GM12875 (cell line): ENCODE measurements around the gene LIMCH1.
"Not testable (repeated sequence)": the region's sequence is repeated elsewhere in the genome, so short reads cannot be mapped to it uniquely, and the experiment has no call there.

Experiments used
- H3K4me3 ChIP-seq: one replicate; pipeline ENCODE4 v1.5.1; 2011; ENCODE audit warnings: low read depth, low read length, control low read depth
- CTCF ChIP-seq: IDR thresholded peaks from 2 replicates; pipeline ENCODE4 v1.5.1; 2011; ENCODE audit warnings: low read depth, mild to moderate bottlenecking, control low read depth, inconsistent platforms, low read length, moderate library complexity, borderline replicate concordance; ENCODE audit not compliant: insufficient read depth

Gene LIMCH1

GRCh38 chr4:41538017-41538733, at the start of gene LIMCH1:
Gene LIMCH1, plus strand, starts transcription at chr4:41538157. Its CDS starts 67,839 bp downstream, at chr4:41605996.
- no peak within 1 kb of the TSS for H3K4me3 ChIP-seq
- no peak for TF ChIP-seq CTCF

DNA sequence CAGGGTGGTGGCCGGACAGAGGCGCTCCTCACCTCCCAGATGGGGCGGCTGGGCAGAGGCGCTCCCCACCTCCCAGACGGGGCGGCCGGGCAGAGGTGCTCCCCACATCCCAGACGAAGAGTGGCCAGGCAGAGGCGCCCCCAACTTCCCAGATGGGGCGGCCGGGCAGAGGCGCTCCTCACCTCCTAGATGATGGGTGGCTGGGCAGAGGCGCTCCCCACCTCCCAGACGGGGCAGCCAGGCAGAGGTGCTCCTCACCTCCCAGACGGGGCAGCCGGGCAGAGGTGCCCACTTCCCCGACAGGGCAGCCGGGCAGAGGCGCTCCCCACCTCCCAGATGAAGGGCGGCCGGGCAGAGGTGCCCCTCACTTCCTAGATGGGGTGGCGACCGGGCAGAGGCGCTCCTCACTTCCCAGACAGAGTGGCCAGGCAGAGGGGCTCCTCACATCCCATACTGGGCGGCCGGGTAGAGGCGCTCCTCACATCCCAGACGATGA, 46.8 kb upstream of the LIMCH1 start:
- not testable (repeated sequence) for H3K4me3 ChIP-seq

- H3K4me3 ChIP-seq = no peak overlapping the region
- no peak for TF ChIP-seq CTCF
Observed at GRCh38 chr4:41496977-41497376, 41.0 kb upstream of the LIMCH1 start.

DNA sequence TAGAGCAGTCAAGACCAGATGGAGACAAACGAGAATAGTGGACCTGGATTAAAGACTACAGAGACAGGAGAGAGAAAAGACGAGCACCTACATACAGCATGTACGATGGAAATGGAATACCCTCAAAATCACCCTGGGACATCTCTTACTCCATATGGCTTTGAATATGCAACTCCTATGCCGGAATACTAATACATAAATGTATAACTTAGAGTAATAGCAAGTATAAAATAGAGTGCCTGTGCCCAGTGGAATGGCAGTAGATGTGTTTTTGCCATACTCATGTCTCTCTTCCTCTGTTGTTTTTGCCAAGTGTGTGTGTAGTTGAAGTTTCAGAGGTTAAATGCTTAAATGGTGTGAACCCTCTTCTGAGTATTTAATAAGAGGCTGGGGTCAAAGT, 39.8 kb upstream of the LIMCH1 start:
- no peak for TF ChIP-seq CTCF
- H3K4me3 ChIP-seq = no peak overlapping the region

- no peak overlapping the region for H3K4me3 ChIP-seq
- TF ChIP-seq CTCF = no peak
Observed at GRCh38 chr4:41504167-41504818, 33.7 kb upstream of the LIMCH1 start.

DNA sequence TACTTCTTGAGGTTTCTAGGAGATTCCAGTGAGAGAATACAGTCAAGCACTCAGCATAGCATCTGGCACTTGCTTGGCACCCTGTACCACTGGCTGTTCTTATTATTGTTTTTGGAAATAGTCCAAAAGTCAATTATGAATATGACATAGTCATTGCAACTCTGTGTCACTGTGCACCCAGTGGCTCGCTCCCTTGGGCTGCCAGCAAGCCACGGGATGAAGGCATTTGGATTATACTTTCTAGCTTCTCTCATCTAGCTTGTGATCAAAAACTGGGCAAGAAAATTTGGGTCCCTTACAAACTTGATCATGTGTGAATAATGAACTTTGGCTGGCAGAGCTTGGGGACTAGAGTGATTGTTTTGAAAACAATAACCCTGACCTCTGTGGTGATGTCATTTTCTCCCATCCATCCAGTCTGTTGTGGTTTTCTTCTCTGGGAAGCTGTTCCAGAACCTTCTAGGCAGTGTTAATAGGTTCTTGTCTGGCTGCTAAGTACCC, 32.7 kb upstream of the LIMCH1 start:
- TF ChIP-seq CTCF = no peak
- no peak overlapping the region for H3K4me3 ChIP-seq

DNA sequence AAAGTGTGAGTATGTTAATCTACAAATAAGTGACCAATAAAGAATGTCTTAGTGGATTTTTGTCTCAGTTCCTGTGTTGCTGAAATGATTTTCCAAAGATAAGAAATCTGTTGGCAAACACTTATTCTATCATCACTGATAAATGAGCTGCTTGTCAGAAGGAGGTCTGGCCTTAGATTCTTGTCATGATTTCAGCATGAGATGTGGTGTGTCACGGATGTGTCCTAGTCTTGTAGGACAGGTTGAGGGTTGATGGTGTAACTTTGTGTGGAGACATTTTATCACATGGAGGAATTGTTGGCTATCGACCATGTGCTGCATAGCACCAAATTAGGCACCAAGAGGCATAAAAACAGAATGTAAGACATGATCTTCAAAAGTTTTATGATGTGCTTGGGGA, 31.8 kb upstream of the LIMCH1 start:
- TF ChIP-seq CTCF = no peak
- no peak overlapping the region for H3K4me3 ChIP-seq
